SK-N-MC (cell line): Measurements from ENCODE around the gene ZNF827.

Experiments
- DNase-seq: peaks from one replicate; pipeline ENCODE4 v3.0.0-alpha.2; 2011; ENCODE audit warnings: low read depth, low spot score
- H3K27ac ChIP-seq: fragments of 200-600 bp; sonication (generic); 2 replicates; pipeline ENCODE4 v1.5.1; 2016; ENCODE audit warnings: mixed run types
- H3K36me3 ChIP-seq: fragments of 200-600 bp; sonication (generic); 2 replicates; pipeline ENCODE4 v1.6.1; 2017; ENCODE audit warnings: antibody characterized with exemption, low read length, mixed read lengths; ENCODE audit not compliant: insufficient read depth
- H3K4me3 ChIP-seq: fragments of 200-600 bp; sonication (generic); 2 replicates; pipeline ENCODE4 v1.5.1; 2016
- H3K9ac ChIP-seq: fragments of 200-600 bp; sonication (generic); 2 replicates; pipeline ENCODE4 v1.8.0; 2017; ENCODE audit warnings: mixed run types, mixed read lengths; ENCODE audit not compliant: insufficient read length
- H3K9me3 ChIP-seq: fragments of 200-600 bp; sonication (generic); 2 replicates; pipeline ENCODE4 v1.6.1; 2017; ENCODE audit warnings: low read depth, mild to moderate bottlenecking, antibody characterized with exemption, low read length, moderate library complexity, mixed read lengths
- EZH2 ChIP-seq: fragments of 200-600 bp; sonication (generic); IDR thresholded peaks from one replicate; pipeline ENCODE4 v1.6.1; 2017; ENCODE audit warnings: antibody characterized with exemption
- FOXP2 ChIP-seq: optimal IDR thresholded peaks from 2 replicates; pipeline ENCODE3; 2011; ENCODE audit warnings: mild to moderate bottlenecking, moderate library complexity; ENCODE audit not compliant: insufficient read depth; ENCODE audit errors: extremely low read length, control extremely low read depth
- POLR2AphosphoS5 ChIP-seq: IDR thresholded peaks from 2 replicates; pipeline ENCODE4 v1.6.1; 2012; ENCODE audit warnings: mild to moderate bottlenecking, low read depth, low read length, borderline replicate concordance

Gene ZNF827

GRCh38 chr4:145827885-145828284, 110.7 kb downstream of the ZNF827 start:
- H3K27ac ChIP-seq: no peak overlapping the region
- DNase-seq: no peak
- no peak overlapping the region for H3K9ac ChIP-seq
- no peaks in the 10 kb centered on the region for H3K9me3 ChIP-seq
- H3K36me3 ChIP-seq: no peaks in the 10 kb centered on the region
- TF ChIP-seq EZH2 (no peak), FOXP2 (no peak), POLR2AphosphoS5 (no peak)
- H3K4me3 ChIP-seq: no peak overlapping the region

- no peaks in the 10 kb centered on the region for H3K36me3 ChIP-seq
- no peak overlapping the region for H3K4me3 ChIP-seq
- H3K9ac ChIP-seq: no peak overlapping the region
- TF ChIP-seq FOXP2 (no peak), EZH2 (no peak), POLR2AphosphoS5 (no peak)
- H3K9me3 ChIP-seq: no peaks in the 10 kb centered on the region
- no peak overlapping the region for H3K27ac ChIP-seq
- DNase-seq: no peak
These were observed 113.4 kb downstream of the ZNF827 start for GRCh38 chr4:145825255-145825654.

- DNase-seq: no peak
- Histone ChIP-seq H3K9ac (no peak overlapping the region), H3K9me3 (no peaks in the 10 kb centered on the region), H3K27ac (no peak overlapping the region), H3K4me3 (no peak overlapping the region), H3K36me3 (no peaks in the 10 kb centered on the region)
- TF ChIP-seq EZH2: no peak
- no peak for TF ChIP-seq FOXP2
- TF ChIP-seq POLR2AphosphoS5: no peak
These were observed 114.2 kb downstream of the ZNF827 start for GRCh38 chr4:145824463-145824862.

- no peak for DNase-seq
- H3K36me3 ChIP-seq: no peaks in the 10 kb centered on the region
- H3K9me3 ChIP-seq: no peaks in the 10 kb centered on the region
- no peak overlapping the region for H3K9ac ChIP-seq
- TF ChIP-seq EZH2: no peak
- TF ChIP-seq FOXP2: no peak
- no peak for TF ChIP-seq POLR2AphosphoS5
- no peak overlapping the region for H3K27ac ChIP-seq
- H3K4me3 ChIP-seq: no peak overlapping the region
These were observed 114.9 kb downstream of the ZNF827 start for GRCh38 chr4:145823743-145824142.

GRCh38 chr4:145822581-145822980, 116.0 kb downstream of the ZNF827 start:
- no peaks in the 10 kb centered on the region for H3K36me3 ChIP-seq
- no peaks in the 10 kb centered on the region for H3K9me3 ChIP-seq
- no peak overlapping the region for H3K27ac ChIP-seq
- H3K4me3 ChIP-seq: no peak overlapping the region
- TF ChIP-seq POLR2AphosphoS5 (no peak), FOXP2 (no peak), EZH2 (no peak)
- no peak for DNase-seq
- no peak overlapping the region for H3K9ac ChIP-seq

GRCh38 chr4:145822181-145822580, 116.4 kb downstream of the ZNF827 start:
- no peaks in the 10 kb centered on the region for H3K9me3 ChIP-seq
- H3K4me3 ChIP-seq: no peak overlapping the region
- no peaks in the 10 kb centered on the region for H3K36me3 ChIP-seq
- DNase-seq: no peak
- H3K9ac ChIP-seq: no peak overlapping the region
- TF ChIP-seq POLR2AphosphoS5 (no peak), EZH2 (no peak), FOXP2 (no peak)
- H3K27ac ChIP-seq: no peak overlapping the region

- no peak overlapping the region for H3K9ac ChIP-seq
- no peak overlapping the region for H3K27ac ChIP-seq
- TF ChIP-seq EZH2 (no peak), POLR2AphosphoS5 (no peak), FOXP2 (no peak)
- no peaks in the 10 kb centered on the region for H3K36me3 ChIP-seq
- H3K4me3 ChIP-seq: no peak overlapping the region
- H3K9me3 ChIP-seq: no peaks in the 10 kb centered on the region
- DNase-seq: no peak
These were observed 116.9 kb downstream of the ZNF827 start for GRCh38 chr4:145821766-145822165.

- Histone ChIP-seq H3K9ac (no peak overlapping the region), H3K36me3 (no peaks in the 10 kb centered on the region), H3K9me3 (no peaks in the 10 kb centered on the region), H3K4me3 (no peak overlapping the region), H3K27ac (no peak overlapping the region)
- TF ChIP-seq POLR2AphosphoS5 (no peak), FOXP2 (no peak), EZH2 (no peak)
- DNase-seq: no peak
These were observed 118.2 kb downstream of the ZNF827 start for GRCh38 chr4:145820407-145820806.

- TF ChIP-seq EZH2: no peak
- TF ChIP-seq POLR2AphosphoS5: no peak
- TF ChIP-seq FOXP2: no peak
- Histone ChIP-seq H3K27ac (no peak overlapping the region), H3K9me3 (no peaks in the 10 kb centered on the region), H3K36me3 (no peaks in the 10 kb centered on the region; the same call in 1 of the 2 replicates), H3K9ac (no peak overlapping the region), H3K4me3 (no peak overlapping the region)
- DNase-seq: no peak
These were observed 118.8 kb downstream of the ZNF827 start for GRCh38 chr4:145819853-145820181.
